ENCODE results near the gene ABITRAM. TPM values are rescaled to one million over a fixed set of nuclear protein-coding genes. Genes with fewer than 3 reads are reported as not detected.
"Not testable (repeated sequence)": the region's sequence is repeated elsewhere in the genome, so short reads cannot be mapped to it uniquely, and the experiment has no call there.

ABITRAM gene
- total RNA-seq, 4 donors from 2014 or later = 9.8 to 17.2 (median 12.8) TPM

GRCh38 chr9:108961151-108961550 lies 27.0 kb downstream of the ABITRAM start:
- DNase-seq = no peak
- H3K36me3 ChIP-seq = peaks cover 0 to 12% (median 0%) of the 10 kb centered on the region in 3 donors
- H3K27me3 ChIP-seq = no peaks in the 10 kb centered on the region
- intact Hi-C loops (cut with DNase I) = no loop called here
- no peaks in the 10 kb centered on the region for H3K4me1 ChIP-seq
- no peak overlapping the region for H3K27ac ChIP-seq
- no peaks in the 10 kb centered on the region for H3K9me3 ChIP-seq
- WGBS, 2 donors = 90 to 94% methylated on average over 2 of the region's 2 CpGs
- H3K4me3 ChIP-seq = no peak overlapping the region
- TF ChIP-seq CTCF (IDR thresholded peaks at IDR 0.05) (no peak), POLR2A (IDR thresholded peaks at IDR 0.05) (no peak)

- H3K27ac ChIP-seq = no peak overlapping the region
Measured at GRCh38 chr9:108963459-108964143, 29.4 kb downstream of the ABITRAM start.

GRCh38 chr9:108967916-108968315 lies 33.7 kb downstream of the ABITRAM start:
- intact Hi-C loops (cut with DNase I) = no loop called here
- Histone ChIP-seq H3K9me3 (no peaks in the 10 kb centered on the region), H3K4me1 (peaks cover 0 to 2% (median 0%) of the 10 kb centered on the region in 3 donors), H3K36me3 (peaks cover 0 to 16% (median 0%) of the 10 kb centered on the region in 3 donors), H3K27me3 (no peaks in the 10 kb centered on the region), H3K4me3 (no peak overlapping the region), H3K27ac (no peak overlapping the region)
- TF ChIP-seq POLR2A (IDR thresholded peaks at IDR 0.05) (no peak), CTCF (IDR thresholded peaks at IDR 0.05) (no peak)
- no peak for DNase-seq

More at GRCh38 chr9:108963459-108964143, 29.4 kb downstream of the ABITRAM start:
- Histone ChIP-seq H3K27me3 (no peaks in the 10 kb centered on the region), H3K4me3 (no peak overlapping the region), H3K4me1 (no peaks in the 10 kb centered on the region), H3K9me3 (no peaks in the 10 kb centered on the region), H3K36me3 (peaks cover 0 to 16% (median 0%) of the 10 kb centered on the region in 3 donors)
- intact Hi-C loops (cut with DNase I) = no loop called here
- WGBS, 2 donors = 55 to 61% methylated on average over 4 of the region's 4 CpGs
- DNase-seq = no peak
- TF ChIP-seq POLR2A (IDR thresholded peaks at IDR 0.05) (no peak), CTCF (IDR thresholded peaks at IDR 0.05) (no peak)

- WGBS, 2 donors = 100% methylated on average over 2 of the region's 2 CpGs
- H3K4me1 ChIP-seq = peaks cover 0 to 12% (median 0%) of the 10 kb centered on the region in 3 donors
- H3K27me3 ChIP-seq; H3K9me3 ChIP-seq; intact Hi-C loops (cut with DNase I); H3K4me3 ChIP-seq; DNase-seq; H3K36me3 ChIP-seq; H3K27ac ChIP-seq: not testable (repeated sequence)
Measured at GRCh38 chr9:108971392-108971791, 37.2 kb downstream of the ABITRAM start.

- peaks cover 0 to 12% (median 0%) of the 10 kb centered on the region in 3 donors for H3K4me1 ChIP-seq
- H3K9me3 ChIP-seq = no peaks in the 10 kb centered on the region
- no peak for TF ChIP-seq CTCF (IDR thresholded peaks at IDR 0.05)
- TF ChIP-seq POLR2A (IDR thresholded peaks at IDR 0.05) = no peak
- H3K4me3 ChIP-seq = no peak overlapping the region
- 87 to 100% methylated on average over 3 of the region's 3 CpGs for WGBS, 2 donors
- no peak overlapping the region for H3K27ac ChIP-seq
- no peaks in the 10 kb centered on the region for H3K27me3 ChIP-seq
- H3K36me3 ChIP-seq = no peaks in the 10 kb centered on the region
- DNase-seq = no peak
- intact Hi-C loops (cut with DNase I) = no loop called here
Measured at GRCh38 chr9:108972186-108972585, 38.0 kb downstream of the ABITRAM start.
